HG03196 (cell line): Measurements from ENCODE around the gene R3HCC1L.
A peak's percentile ranks its signal among the peaks of the same experiment; 100 is the strongest.

Experiments
- ATAC-seq: cut with Tn5 transposase; IDR thresholded peaks from one replicate; pipeline ENCODE4 v1.9.1; 2021; ENCODE audit not compliant: unreplicated experiment

The R3HCC1L gene

DNA sequence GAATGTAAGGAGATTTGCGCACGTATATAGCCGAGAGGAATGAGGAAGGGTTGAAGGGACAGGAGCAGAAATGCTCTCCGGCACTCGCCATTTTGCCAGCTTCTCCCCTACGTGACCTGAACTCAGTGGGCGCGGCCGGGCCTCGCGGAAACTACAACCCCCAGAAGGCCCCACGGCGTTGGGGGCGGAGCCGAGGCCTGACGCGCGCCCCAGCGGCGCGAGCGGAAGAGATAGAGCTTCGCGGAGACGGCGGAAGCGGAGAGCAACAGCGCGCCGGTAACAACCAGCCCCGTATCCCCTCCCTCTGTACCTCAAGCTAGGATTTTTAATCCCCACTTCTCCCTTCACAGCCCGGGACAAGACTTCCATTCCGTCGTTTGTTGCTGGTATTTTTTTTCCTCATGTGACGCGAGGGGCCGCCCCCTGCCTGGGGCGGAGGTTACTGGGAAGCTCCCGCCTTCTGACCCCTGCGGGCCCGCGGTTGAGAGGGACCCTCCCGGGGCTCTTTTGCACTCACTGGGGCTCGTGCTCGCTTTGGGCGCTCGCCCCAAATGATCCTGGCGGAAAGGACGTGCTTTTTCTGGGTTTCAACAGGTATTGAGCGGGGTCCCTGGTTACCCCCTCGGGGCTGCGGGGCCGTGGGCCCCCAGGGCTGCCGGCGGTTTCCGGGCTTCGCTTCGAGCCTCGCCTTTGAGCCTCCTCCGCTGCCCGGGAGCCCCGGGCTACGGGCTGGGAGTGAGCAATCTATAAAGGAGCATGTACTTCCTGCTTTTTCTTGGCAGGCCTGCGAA lies at the start of gene R3HCC1L:
TSS of gene R3HCC1L (plus strand) at position 227 of the 791 bp plus-strand sequence. CDS start 73,458 bp downstream, outside the sequence.
- peak; percentile 93 for ATAC-seq

DNA sequence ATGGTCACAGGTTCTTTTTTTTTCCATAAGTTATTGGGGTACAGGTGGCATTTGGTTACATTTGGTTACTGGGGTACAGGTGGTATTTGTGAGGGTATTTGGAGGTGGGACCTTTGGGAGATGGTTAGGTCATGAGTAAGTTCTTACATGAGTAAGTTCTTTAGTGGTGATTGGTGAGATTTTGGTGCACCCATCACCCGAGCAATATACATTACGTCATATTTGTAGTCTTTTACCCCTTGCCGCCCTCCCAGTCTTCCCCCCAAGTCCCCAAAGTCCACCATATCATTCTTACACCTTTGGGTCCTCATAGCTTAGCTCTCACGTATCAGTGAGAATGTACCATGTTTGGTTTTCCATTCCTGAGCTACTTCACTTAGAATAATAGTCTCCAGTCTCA lies 49.2 kb upstream of the R3HCC1L start:
- ATAC-seq = no peak

DNA sequence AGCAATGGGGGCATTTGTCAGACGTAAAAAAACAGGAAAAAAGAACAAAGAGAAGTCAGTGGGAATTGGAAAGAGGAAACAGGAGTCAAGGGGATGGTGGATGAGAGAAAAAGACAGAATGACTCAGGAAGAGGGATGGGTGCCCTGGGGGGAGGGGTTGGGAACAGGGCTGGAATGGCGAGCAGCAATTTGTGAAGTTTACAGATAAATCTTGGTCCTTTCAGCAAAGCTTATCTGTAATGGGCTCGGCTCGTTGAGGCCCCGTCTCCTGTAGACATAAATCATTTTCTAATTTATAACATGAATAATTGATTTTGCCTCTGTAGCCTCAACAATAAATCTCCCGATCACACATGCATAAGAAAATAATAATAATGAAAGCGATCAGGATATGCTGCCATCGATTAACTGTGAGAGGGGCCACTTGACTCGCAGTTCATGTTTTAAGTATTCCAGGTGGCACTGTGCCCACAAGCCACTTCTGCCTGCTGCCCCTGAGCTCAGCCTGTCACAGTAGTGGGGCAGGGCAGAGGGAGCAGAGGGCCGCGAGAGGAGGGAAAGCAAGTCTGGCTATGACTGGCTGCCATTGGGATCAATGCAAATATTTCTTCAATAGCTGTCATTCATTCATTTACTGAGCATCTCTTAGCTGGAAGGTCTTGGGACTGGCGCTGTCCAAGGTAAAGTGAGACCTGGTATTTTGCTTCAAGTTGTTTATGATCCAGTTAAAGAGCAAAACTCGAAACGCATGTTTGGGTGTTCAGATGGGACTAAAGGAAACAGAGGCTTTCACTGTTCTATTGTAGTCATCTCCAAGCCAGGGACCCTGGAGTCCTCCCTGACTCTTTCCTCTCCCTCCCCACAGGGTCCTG lies 47.4 kb upstream of the R3HCC1L start:
- ATAC-seq = no peak

DNA sequence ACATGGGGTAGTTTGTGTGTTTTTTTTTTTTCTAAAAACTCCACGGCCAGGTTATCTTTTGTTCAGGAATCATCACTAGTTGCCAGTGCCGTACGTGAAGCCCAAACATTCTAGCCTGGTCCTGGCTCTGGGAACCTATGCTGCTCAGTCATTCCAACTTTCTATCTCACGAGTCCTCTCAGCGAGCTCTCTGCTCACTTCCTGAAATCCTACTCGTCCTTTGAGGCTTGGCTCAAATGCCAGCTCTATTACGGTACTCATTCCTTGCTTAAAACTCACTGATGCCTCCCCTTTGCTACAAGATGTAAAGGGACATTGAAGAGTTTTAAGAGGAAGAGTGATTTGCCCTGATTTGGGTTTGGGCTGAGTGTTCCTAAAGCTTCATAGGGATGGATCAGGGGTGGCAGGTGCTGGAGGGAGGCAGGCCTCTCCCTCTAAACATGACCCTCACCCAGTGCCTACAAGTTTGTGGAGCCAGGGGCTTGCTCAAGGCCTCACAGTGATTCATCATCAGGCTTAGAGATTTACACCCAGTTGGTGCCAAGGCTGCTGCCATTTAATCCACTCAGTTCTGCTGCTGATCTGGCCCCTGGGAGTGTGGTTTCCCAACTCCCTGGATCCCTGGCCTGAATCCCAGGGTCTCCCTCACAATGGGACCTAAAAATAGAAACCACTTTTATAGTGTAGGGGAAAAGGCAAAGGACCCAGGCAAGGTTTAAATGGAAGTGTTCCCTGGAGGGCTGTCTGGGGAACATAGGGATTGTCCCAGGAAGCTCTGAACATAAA lies 46.1 kb upstream of the R3HCC1L start:
- no peak for ATAC-seq

DNA sequence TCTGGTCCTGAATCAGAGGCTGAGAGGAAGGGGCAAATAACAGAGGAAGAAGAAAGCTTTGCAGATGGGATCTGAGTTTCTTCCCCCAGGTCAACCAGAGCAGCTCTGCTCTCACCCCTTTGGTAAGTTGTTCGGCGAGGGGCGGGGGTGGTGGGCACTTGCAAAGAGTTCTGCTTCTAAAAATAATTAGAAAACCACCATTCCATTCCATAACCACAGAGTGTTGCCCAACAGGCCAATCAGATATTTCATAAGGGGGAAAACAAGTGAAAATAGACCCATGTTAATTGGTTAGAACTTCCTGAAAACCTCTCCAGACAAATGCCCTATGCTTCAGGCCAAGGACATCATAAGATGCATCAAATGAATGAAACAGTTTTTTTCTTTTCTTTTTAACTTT lies 43.6 kb upstream of the R3HCC1L start:
- ATAC-seq = no peak

DNA sequence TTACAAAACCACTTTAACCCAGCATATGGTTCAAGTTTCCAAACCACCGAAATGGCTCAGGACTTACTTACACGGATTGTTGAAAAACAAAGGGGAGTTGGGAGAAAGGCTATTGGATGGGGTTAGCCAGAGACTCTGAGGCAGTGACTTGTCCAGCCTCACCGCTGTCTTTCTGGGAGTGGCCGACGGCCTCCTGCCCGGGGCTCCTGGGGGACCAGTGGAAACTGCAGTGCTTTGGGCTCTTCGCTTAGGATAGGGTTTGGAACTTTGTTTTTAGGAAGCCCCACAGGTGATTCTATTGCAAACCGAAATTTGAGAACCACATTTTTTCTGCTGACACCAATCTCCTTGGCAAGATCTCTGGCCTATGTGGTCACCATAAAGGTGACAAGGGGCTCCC lies 38.1 kb upstream of the R3HCC1L start:
- no peak for ATAC-seq

DNA sequence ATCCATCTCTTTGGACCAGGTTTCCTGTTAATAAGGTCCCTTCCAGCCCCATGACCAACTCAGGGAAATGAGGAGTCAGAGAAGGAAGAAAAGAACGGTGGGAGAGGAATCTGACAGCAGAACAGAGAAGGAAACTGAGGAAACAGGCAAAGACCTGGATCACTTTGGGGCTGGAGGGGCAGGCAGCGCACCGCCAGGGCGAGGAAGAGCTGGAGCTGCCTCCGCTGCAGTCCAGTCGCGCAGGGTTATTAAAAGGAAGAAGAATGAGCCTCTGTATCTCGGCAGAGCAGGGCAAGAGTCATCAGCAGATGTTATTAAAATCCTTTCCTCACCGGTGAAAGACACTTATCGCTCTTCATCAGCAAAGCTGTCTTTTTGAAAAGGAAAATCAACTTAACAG lies 37.7 kb upstream of the R3HCC1L start:
- no peak for ATAC-seq

DNA sequence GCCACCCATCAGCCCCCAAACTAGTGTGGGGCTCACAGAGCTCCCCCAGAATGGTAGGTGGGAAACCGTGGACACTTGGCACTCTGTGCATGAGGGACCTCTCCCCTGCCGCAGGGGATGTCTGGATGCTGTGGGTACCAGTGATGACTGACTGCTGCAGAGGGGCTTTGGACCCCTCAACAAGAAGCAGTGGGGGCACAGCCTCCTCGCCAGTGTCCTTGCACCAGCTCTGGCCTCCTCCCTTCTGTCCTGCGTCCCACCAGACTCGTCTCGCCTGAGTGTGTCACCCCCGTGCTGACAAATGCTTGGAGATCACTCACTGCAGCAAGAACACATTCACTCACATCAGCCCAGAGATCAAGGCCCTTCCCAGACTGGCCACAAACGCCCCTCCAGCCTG lies 37.3 kb upstream of the R3HCC1L start:
- ATAC-seq = no peak

DNA sequence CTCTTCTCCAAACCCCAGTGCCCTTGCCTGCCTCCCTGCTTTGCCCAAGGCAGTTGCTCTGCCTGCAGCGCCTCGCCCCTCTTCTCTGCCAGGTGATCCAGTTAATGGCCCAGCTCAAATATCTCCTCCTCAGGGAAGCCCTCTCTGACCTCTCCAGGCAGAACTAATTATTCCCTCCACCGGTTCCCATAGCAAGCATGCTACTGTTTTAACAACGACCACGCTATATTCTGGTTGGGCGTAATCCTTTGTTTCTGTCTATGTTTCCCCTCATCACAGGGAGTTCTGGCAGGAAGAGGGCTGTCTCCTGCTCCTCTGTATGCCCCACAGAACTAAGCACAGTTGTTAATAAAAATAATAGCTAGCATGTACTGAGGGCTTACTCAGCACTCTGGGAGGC lies 36.8 kb upstream of the R3HCC1L start:
- ATAC-seq = no peak

DNA sequence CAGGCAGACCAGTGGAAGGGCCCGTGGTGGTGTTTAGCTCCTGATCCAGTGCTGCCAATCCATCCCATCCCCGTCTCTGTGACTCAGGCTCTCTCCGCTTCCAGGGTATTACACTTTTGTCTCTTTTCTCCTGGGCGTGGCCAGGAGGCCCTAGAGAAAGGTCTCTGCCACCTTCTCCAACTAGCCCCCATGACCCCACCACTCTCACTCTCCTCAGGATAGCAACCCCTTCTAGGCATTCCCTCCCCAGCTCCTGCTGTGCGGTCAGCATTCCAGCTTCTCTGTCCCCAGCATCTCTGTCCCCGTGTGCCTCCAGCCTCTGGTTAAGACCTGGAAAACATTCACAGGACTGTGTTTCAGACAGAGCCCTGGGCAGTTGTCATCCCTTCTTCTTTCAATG lies 36.2 kb upstream of the R3HCC1L start:
- ATAC-seq = no peak

DNA sequence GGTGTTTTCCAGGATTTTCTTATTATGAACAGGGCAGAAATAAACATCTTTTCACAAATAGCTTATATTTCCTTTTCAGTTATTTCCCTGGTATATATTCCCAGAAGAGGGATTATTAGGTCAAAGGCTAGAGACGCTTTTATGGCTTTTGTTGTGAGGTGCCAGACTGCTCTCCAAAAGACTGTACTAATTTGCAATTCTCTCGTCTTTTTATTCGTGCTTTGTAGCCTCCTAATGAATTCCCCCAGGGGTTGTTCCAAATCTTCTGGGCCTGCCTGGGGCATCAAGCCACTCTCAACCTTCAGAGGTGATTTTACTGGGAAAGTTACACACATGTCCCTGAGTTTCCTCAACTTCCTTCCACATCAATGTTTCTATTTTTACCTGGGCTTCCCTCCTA lies 34.0 kb upstream of the R3HCC1L start:
- ATAC-seq = no peak

DNA sequence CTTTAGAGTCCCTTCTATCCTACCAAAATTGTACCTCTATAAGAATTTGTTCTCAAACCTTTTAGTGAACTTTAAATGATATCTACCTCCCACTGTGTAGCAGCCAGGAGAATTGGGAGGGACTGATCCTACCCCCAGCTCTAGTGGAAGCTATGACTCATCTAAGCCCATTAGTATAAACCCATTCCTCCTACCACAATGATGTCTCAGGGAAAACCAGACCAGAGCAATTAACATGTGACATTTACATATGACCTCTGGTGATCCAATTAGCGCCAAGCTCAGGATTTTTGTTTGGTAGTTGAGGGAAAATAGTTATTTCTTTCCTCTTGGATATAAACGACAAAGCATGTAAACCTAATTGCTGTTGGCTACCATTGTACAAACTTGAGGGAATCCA lies 33.1 kb upstream of the R3HCC1L start:
- ATAC-seq = no peak

DNA sequence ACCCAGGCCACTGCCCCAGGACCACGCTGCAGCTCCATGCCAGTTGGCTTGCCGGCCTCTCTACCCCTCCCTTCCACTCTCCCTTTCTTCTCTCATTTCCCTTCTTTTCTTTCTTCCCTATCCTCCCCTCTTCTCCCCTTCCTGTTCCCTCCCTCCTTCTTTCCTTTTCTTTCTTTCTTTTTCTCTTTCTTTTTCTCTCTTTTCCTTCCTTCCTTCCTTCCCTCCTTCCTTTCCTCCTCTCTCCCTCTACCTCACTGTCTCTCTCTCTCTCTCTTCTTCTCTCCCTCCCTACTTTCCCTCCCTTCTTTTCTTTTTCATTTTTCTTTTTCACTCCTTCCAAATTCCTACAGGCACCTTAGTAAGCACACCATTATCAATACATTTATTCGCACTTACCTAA lies 30.3 kb upstream of the R3HCC1L start:
- ATAC-seq = no peak

DNA sequence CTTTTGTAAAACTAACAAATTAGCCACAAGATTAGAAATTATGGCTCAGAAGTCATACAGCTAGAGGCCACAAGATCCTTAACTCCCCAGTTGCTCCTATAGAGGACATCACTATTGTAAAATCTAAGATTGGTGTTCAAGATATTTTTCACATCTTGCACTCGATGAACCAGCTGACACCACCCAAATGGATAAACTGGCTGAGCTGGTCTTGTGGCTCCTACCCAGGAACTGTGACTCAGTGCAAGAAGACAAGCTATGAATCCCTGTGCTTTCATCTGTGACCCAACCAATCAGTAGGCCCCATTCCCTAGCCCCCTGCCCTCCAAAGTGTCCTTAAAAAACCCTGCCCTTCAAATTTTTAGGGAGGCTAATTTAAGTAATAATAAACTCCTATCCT lies 27.9 kb upstream of the R3HCC1L start:
- ATAC-seq = no peak

DNA sequence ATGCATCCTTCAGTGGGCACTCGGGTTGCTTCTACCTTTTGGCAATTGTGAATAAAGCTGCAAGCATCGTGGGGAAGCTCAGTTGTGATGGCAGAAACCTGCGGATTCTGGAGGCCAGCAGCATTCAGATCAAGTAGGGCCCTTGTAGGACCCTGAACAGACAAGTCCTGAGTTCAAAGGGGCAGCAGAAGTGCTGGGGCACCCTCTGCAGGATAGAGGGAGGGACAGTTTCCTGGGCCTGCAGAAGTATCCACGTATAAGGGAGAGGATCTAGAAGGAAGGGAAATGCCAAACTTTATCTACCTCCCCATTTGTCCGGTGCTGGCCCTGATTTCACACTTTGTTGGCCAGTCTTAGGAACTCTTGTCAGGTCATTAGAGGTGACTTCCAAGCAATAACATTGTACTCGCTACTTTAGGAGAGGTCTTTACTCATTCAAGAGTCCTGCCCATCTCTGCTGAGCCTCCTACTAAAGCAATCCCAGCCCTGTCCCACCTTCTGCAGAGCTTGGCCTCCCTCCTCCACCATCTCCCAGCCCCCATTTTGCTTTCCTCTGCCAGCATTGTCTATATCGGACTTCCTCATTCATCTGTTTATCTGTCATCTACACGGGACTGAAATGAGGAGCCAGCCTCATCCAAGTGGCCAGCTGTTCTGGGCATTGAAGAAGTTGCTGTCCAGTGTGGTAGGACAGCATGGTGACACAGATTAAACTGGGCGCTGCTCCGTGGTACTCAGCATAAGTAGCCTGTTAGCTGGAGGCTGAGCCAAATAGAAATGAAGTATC lies 26.6 kb upstream of the R3HCC1L start:
- no peak for ATAC-seq

DNA sequence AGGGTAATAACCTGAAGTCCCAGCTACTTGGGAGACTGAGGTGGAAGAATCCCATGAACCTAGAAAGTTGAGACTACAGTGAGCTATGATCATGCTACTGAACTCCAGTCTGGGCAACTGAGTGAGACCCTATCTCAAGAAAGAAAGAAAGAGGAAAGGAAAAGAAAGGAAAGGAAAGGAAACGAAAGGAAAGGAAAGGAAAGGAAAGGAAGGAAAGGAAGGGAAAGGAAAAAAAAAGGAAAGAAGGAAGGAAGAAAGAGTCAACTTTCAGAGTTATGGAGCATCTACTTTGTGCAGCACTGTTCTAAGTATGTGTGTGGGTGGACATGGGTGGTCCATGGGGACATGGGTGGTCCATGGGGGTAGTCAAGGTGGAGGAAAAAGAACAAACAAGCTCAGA lies 24.1 kb upstream of the R3HCC1L start:
- no peak for ATAC-seq

DNA sequence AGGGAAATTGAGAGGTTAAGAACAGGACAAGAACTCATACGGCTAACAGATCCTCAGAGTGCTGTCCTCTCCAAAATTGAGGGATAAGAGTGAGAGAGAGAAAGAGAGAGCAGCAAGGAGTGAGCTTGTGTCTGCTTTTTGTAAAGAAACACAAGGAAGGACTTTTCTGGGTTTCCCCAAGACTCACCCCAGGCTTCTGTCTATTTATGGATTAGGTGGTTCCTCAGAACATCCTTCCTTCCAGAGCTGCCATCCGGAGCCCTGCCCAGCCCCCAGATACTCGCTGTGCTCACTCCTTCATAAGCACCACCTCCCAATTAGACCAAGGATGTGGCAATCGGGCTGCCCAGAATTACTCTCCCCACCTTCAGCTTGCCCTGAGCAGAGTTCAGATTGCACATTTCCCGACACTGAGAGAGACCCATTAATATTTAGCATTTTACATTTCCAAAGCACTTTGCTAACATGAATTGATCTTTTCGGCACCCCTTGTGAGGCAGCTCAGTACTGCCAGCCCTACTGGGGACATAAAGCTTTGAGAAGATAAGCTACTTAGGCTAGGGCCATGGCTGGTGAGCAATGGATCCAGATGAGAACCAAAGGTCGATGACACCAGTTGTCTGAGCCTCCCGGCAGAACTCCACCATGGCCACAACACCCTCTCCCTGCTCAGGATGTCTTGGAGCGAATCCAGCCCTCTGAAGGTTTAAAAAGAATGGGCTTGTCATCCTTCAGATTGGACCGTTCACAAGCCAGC lies 19.2 kb upstream of the R3HCC1L start:
- no peak for ATAC-seq

DNA sequence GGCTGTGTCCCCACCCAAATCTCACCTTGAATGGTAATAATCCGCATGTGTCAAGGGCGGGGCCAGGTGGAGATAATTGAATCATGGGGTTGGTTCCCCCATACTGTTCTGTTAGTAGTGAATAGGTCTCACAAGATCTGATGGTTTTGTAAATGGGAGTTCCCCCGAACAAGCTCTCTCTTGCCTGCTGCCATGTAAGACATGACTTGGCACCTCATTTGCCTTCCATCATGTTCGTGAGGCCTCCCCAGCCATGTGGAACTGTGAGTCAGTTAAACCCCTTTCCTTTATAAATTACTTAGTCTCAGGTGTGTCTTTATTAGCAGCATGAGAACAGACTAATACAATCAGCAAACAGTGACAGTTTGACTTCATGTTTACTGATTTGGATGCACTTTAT lies 14.6 kb upstream of the R3HCC1L start:
- ATAC-seq = no peak

DNA sequence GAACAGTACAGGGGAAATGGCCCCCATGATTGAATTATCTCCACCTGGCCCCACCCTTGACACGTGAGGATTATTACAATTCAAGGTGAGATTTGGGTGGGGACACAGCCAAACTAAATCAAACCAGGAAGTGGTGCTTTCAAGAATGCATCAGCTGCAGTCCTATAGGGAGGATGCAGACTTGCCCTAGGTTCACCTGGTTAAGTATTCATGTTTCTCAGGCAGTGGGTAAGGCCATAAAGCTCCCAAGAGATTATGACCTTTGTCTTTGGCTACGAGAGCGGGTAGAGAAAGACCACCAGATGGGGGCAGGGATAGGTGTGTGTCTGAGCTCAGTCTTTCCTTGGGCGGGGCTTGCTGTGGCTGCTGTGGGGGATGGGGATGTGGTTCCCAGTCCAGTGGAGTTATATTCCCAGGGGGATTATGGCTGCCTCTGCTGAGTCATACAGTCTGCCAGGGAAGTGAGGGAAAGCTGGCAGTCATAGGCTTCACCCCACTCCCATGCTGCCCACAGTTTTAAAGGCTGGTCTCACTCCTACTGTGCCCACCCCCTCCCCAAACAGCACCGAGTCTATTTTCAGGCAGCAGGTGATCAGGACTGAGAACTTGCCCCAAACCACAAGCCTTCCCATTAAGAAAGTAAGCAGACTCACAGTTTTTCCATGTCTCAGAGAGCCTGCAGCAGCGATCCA lies 8.4 kb upstream of the R3HCC1L start:
- ATAC-seq = no peak
